Activated CD4-positive, alpha-beta T cell treated with anti-CD3 and anti-CD28 coated beads, Interleukin-2, amount 10 ng/mL, durations not matched to agents 7 days and 5 days (primary cell): ENCODE data around the gene APP. TPM values are rescaled to one million over a fixed set of nuclear protein-coding genes. Genes with fewer than 3 reads are reported as not detected.

ENCODE experiments used
- CTCF ChIA-PET: fragments of 350-600 bp; sonication (Branson Sonifier 250); formaldehyde crosslinking; loops from one replicate; lab custom pipeline; 2021; ENCODE audit warnings: antibody characterized with exemption; lab: Charles Lee
- POLR2A ChIA-PET: fragments of 350-600 bp; sonication (Branson Sonifier 250); formaldehyde crosslinking; loops from one replicate; lab custom pipeline; 2021; ENCODE audit warnings: antibody characterized with exemption; lab: Charles Lee
- DNase-seq: peaks from one replicate; pipeline ENCODE4 v3.0.0-alpha.2; 2020
- H3K27ac Mint-ChIP-seq: one replicate; pipeline ENCODE4 v1.8.0; 2021; ENCODE audit warnings: mild to moderate bottlenecking, moderate library complexity, mixed read lengths
- H3K27me3 Mint-ChIP-seq: one replicate; pipeline ENCODE4 v1.8.0; 2021; ENCODE audit warnings: mixed read lengths
- H3K36me3 Mint-ChIP-seq: one replicate; pipeline ENCODE4 v1.8.0; 2021; ENCODE audit warnings: low read depth, mixed read lengths
- H3K4me1 Mint-ChIP-seq: one replicate; pipeline ENCODE4 v1.8.0; 2021; ENCODE audit warnings: mixed read lengths
- H3K4me3 Mint-ChIP-seq: one replicate; pipeline ENCODE4 v1.8.0; 2021; ENCODE audit warnings: mild to moderate bottlenecking, moderate library complexity, mixed read lengths
- H3K9me3 Mint-ChIP-seq: one replicate; pipeline ENCODE4 v1.8.0; 2021; ENCODE audit warnings: mixed read lengths
- total RNA-seq, 2 experiments: library from RNA; stranded (reverse); gene quantifications; one replicate each; pipeline ENCODE4 v1.2.3, GENCODE V29; 2021

The APP gene
- total RNA-seq, 2 experiments from 2014 or later: 31.0 to 31.4 TPM

GRCh38 chr21:25857308-25858074 is 313.1 kb downstream of the APP start:
- Mint-ChIP-seq H3K4me3 (no peak overlapping the region), H3K27ac (no peak overlapping the region), H3K9me3 (no peaks in the 10 kb centered on the region), H3K4me1 (no peaks in the 10 kb centered on the region), H3K27me3 (peaks cover 4% of the 10 kb centered on the region), H3K36me3 (no peaks in the 10 kb centered on the region)
- CTCF ChIA-PET: interaction anchor here (1.5 kb wide), 1 partner anchor 12 kb away, joined by 3 read pairs; no protein-coding TSS in a partner anchor
- no peak for DNase-seq
- POLR2A ChIA-PET: no interaction called here

- ChIA-PET POLR2A (no interaction called here), CTCF (no interaction called here)
- no peaks in the 10 kb centered on the region for H3K9me3 Mint-ChIP-seq
- H3K27ac Mint-ChIP-seq: no peak overlapping the region
- H3K4me3 Mint-ChIP-seq: no peak overlapping the region
- H3K36me3 Mint-ChIP-seq: no peaks in the 10 kb centered on the region
- H3K27me3 Mint-ChIP-seq: peaks cover 11% of the 10 kb centered on the region
- no peaks in the 10 kb centered on the region for H3K4me1 Mint-ChIP-seq
- no peak for DNase-seq
Measured at GRCh38 chr21:25855576-25855975, 315.0 kb downstream of the APP start.

GRCh38 chr21:25850126-25850842 is 320.3 kb downstream of the APP start:
- H3K27ac Mint-ChIP-seq: no peak overlapping the region
- H3K27me3 Mint-ChIP-seq: peaks cover 11% of the 10 kb centered on the region
- H3K36me3 Mint-ChIP-seq: no peaks in the 10 kb centered on the region
- no peaks in the 10 kb centered on the region for H3K4me1 Mint-ChIP-seq
- ChIA-PET POLR2A (no interaction called here), CTCF (interaction anchor here (0.8 kb wide), 1 partner anchor 22 kb away, joined by 4 read pairs; no protein-coding TSS in a partner anchor)
- H3K9me3 Mint-ChIP-seq: peaks cover 5% of the 10 kb centered on the region
- no peak overlapping the region for H3K4me3 Mint-ChIP-seq
- DNase-seq: no peak

- POLR2A ChIA-PET: no interaction called here
- H3K36me3 Mint-ChIP-seq: no peaks in the 10 kb centered on the region
Measured at GRCh38 chr21:25848309-25848708, 322.3 kb downstream of the APP start.

GRCh38 chr21:25845729-25846256 is 324.8 kb downstream of the APP start:
- peaks cover 5% of the 10 kb centered on the region for H3K9me3 Mint-ChIP-seq
- H3K27ac Mint-ChIP-seq: no peak overlapping the region
- H3K36me3 Mint-ChIP-seq: no peaks in the 10 kb centered on the region
- ChIA-PET POLR2A (no interaction called here), CTCF (interaction anchor here (0.5 to 1.2 kb wide), 2 partner anchors 9 to 13 kb away, joined by 3 read pairs; no protein-coding TSS in a partner anchor)
- H3K4me1 Mint-ChIP-seq: no peaks in the 10 kb centered on the region
- no peak overlapping the region for H3K4me3 Mint-ChIP-seq
- peaks cover 6% of the 10 kb centered on the region for H3K27me3 Mint-ChIP-seq
- DNase-seq: no peak

More at GRCh38 chr21:25848309-25848708, 322.3 kb downstream of the APP start:
- H3K9me3 Mint-ChIP-seq: peaks cover 5% of the 10 kb centered on the region
- no peak overlapping the region for H3K27ac Mint-ChIP-seq
- no peak overlapping the region for H3K4me3 Mint-ChIP-seq
- H3K27me3 Mint-ChIP-seq: peaks cover 11% of the 10 kb centered on the region
- no peaks in the 10 kb centered on the region for H3K4me1 Mint-ChIP-seq
- CTCF ChIA-PET: no interaction called here
- DNase-seq: no peak

GRCh38 chr21:25842925-25843324 is 327.6 kb downstream of the APP start:
- Mint-ChIP-seq H3K36me3 (no peaks in the 10 kb centered on the region), H3K9me3 (peaks cover 14% of the 10 kb centered on the region), H3K27me3 (peaks cover 6% of the 10 kb centered on the region), H3K4me3 (no peak overlapping the region), H3K27ac (no peak overlapping the region), H3K4me1 (no peaks in the 10 kb centered on the region)
- CTCF ChIA-PET: interaction anchor here (0.9 kb wide), 1 partner anchor 26 kb away, joined by 3 read pairs; no protein-coding TSS in a partner anchor
- POLR2A ChIA-PET: no interaction called here
- DNase-seq: no peak

GRCh38 chr21:25838809-25839208 is 331.8 kb downstream of the APP start:
- ChIA-PET POLR2A (no interaction called here), CTCF (no interaction called here)
- Mint-ChIP-seq H3K4me1 (no peaks in the 10 kb centered on the region), H3K9me3 (peaks cover 12% of the 10 kb centered on the region), H3K36me3 (no peaks in the 10 kb centered on the region), H3K4me3 (no peak overlapping the region), H3K27ac (no peak overlapping the region), H3K27me3 (peaks cover 8% of the 10 kb centered on the region)
- no peak for DNase-seq

GRCh38 chr21:25837533-25838265 is 332.9 kb downstream of the APP start:
- POLR2A ChIA-PET: no interaction called here
- H3K27ac Mint-ChIP-seq: no peak overlapping the region
- H3K4me3 Mint-ChIP-seq: no peak overlapping the region
- peaks cover 16% of the 10 kb centered on the region for H3K9me3 Mint-ChIP-seq
- no peaks in the 10 kb centered on the region for H3K4me1 Mint-ChIP-seq
- no peaks in the 10 kb centered on the region for H3K36me3 Mint-ChIP-seq
- peaks cover 7% of the 10 kb centered on the region for H3K27me3 Mint-ChIP-seq
- CTCF ChIA-PET: no interaction called here
- no peak for DNase-seq

GRCh38 chr21:25836396-25836795 is 334.2 kb downstream of the APP start:
- no peak overlapping the region for H3K4me3 Mint-ChIP-seq
- peaks cover 16% of the 10 kb centered on the region for H3K9me3 Mint-ChIP-seq
- H3K27ac Mint-ChIP-seq: no peak overlapping the region
- peaks cover 2% of the 10 kb centered on the region for H3K27me3 Mint-ChIP-seq
- CTCF ChIA-PET: interaction anchor here (0.6 kb wide), 1 partner anchor 10 kb away, joined by 3 read pairs; no protein-coding TSS in a partner anchor
- no peaks in the 10 kb centered on the region for H3K36me3 Mint-ChIP-seq
- no peaks in the 10 kb centered on the region for H3K4me1 Mint-ChIP-seq
- POLR2A ChIA-PET: no interaction called here
- DNase-seq: no peak

- Mint-ChIP-seq H3K27me3 (peaks cover 2% of the 10 kb centered on the region), H3K4me3 (no peak overlapping the region), H3K4me1 (no peaks in the 10 kb centered on the region), H3K36me3 (no peaks in the 10 kb centered on the region), H3K27ac (no peak overlapping the region), H3K9me3 (peaks cover 11% of the 10 kb centered on the region)
- DNase-seq: no peak
- ChIA-PET POLR2A (no interaction called here), CTCF (no interaction called here)
Measured at GRCh38 chr21:25834381-25834780, 336.2 kb downstream of the APP start.

GRCh38 chr21:25831300-25831960 is 339.1 kb downstream of the APP start:
- POLR2A ChIA-PET: no interaction called here
- Mint-ChIP-seq H3K36me3 (no peaks in the 10 kb centered on the region), H3K27ac (no peak overlapping the region), H3K4me1 (no peaks in the 10 kb centered on the region), H3K9me3 (peaks cover 4% of the 10 kb centered on the region), H3K4me3 (no peak overlapping the region), H3K27me3 (no peaks in the 10 kb centered on the region)
- CTCF ChIA-PET: no interaction called here
- DNase-seq: no peak
